Astrocyte (in vitro differentiated cells and primary cell): ENCODE results near the gene MRPL57. TPM values are rescaled to one million over a fixed set of nuclear protein-coding genes. Genes with fewer than 3 reads are reported as not detected.
A peak's percentile ranks its signal among the peaks of the same experiment; 100 is the strongest.

Experiments
- DNase-seq: peaks from one replicate; pipeline ENCODE4 v3.0.0-alpha.2; 2010; ENCODE audit warnings: low read depth
- FAIRE-seq: peaks from 2 replicates; lab custom pipeline; 2011; peaks lifted over from hg19 to GRCh38; lab: Jason Lieb, UNC
- H2AFZ ChIP-seq: 2 replicates; pipeline ENCODE4 v1.6.0; 2012; ENCODE audit warnings: low read depth, low read length, inconsistent platforms
- H3K27ac ChIP-seq: 2 replicates; pipeline ENCODE4 v1.5.1; 2011; ENCODE audit warnings: low read depth, low read length, inconsistent platforms
- H3K27me3 ChIP-seq: 2 replicates; pipeline ENCODE4 v1.6.0; 2011; ENCODE audit warnings: low read length, inconsistent platforms; ENCODE audit not compliant: insufficient read depth
- H3K36me3 ChIP-seq: 2 replicates; pipeline ENCODE4 v1.5.1; 2011; ENCODE audit warnings: low read length, inconsistent platforms; ENCODE audit not compliant: insufficient read depth
- H3K4me1 ChIP-seq: 2 replicates; pipeline ENCODE4 v1.5.1; 2011; ENCODE audit warnings: low read length, inconsistent platforms; ENCODE audit not compliant: insufficient read depth
- H3K4me2 ChIP-seq: 2 replicates; pipeline ENCODE4 v1.6.0; 2012; ENCODE audit warnings: low read length, inconsistent platforms
- H3K4me3 ChIP-seq: 2 replicates; pipeline ENCODE4 v1.5.1; 2011; ENCODE audit warnings: low read depth, mild to moderate bottlenecking, low read length, inconsistent platforms; ENCODE audit not compliant: insufficient read depth
- H3K79me2 ChIP-seq: 2 replicates; pipeline ENCODE4 v1.6.0; 2012; ENCODE audit warnings: mild to moderate bottlenecking, low read length, inconsistent platforms; ENCODE audit not compliant: insufficient read depth
- H3K9ac ChIP-seq: 2 replicates; pipeline ENCODE4 v1.6.0; 2012; ENCODE audit warnings: mild to moderate bottlenecking, low read length, inconsistent platforms
- H3K9me3 ChIP-seq: 2 replicates; pipeline ENCODE4 v1.5.1; 2012; ENCODE audit warnings: low read depth, mild to moderate bottlenecking, low read length, inconsistent platforms; ENCODE audit not compliant: insufficient read depth
- H4K20me1 ChIP-seq: 2 replicates; pipeline ENCODE4 v1.6.0; 2012; ENCODE audit warnings: low read length, inconsistent platforms; ENCODE audit not compliant: insufficient read depth
- H3K27ac Mint-ChIP-seq: one replicate; pipeline ENCODE4 v1.8.0; 2021; ENCODE audit warnings: mild to moderate bottlenecking, mixed read lengths; ENCODE audit not compliant: unreplicated experiment
- H3K27me3 Mint-ChIP-seq: one replicate; pipeline ENCODE4 v1.8.0; 2021; ENCODE audit warnings: low read depth, mixed read lengths; ENCODE audit not compliant: unreplicated experiment
- H3K36me3 Mint-ChIP-seq: one replicate; pipeline ENCODE4 v1.8.0; 2021; ENCODE audit warnings: low read depth, mixed read lengths; ENCODE audit not compliant: unreplicated experiment
- H3K4me1 Mint-ChIP-seq: one replicate; pipeline ENCODE4 v1.8.0; 2021; ENCODE audit warnings: low read depth, mixed read lengths; ENCODE audit not compliant: unreplicated experiment
- H3K4me3 Mint-ChIP-seq: one replicate; pipeline ENCODE4 v1.8.0; 2021; ENCODE audit warnings: mild to moderate bottlenecking, moderate library complexity, mixed read lengths; ENCODE audit not compliant: unreplicated experiment
- H3K9me3 Mint-ChIP-seq: one replicate; pipeline ENCODE4 v1.8.0; 2021; ENCODE audit warnings: mild to moderate bottlenecking, mixed read lengths; ENCODE audit not compliant: unreplicated experiment
- EZH2 ChIP-seq: IDR thresholded peaks from 2 replicates; pipeline ENCODE4 v1.6.1; 2012; ENCODE audit warnings: mild to moderate bottlenecking, low read length, inconsistent platforms; ENCODE audit not compliant: insufficient read depth
- total RNA-seq: library from RNA; stranded (reverse); gene quantifications from 2 replicates; pipeline ENCODE4 v1.2.1, GENCODE V29; 2021
- TF ChIP-seq, protein P1 (sequence below): IDR thresholded peaks from 2 replicates; pipeline ENCODE4 v1.5.1; 2011; ENCODE audit warnings: low read depth, mild to moderate bottlenecking, inconsistent platforms, low read length, moderate library complexity; ENCODE audit not compliant: insufficient read depth

The MRPL57 gene
- total RNA-seq, 1 donor from 2014 or later: 14.2 TPM

DNA sequence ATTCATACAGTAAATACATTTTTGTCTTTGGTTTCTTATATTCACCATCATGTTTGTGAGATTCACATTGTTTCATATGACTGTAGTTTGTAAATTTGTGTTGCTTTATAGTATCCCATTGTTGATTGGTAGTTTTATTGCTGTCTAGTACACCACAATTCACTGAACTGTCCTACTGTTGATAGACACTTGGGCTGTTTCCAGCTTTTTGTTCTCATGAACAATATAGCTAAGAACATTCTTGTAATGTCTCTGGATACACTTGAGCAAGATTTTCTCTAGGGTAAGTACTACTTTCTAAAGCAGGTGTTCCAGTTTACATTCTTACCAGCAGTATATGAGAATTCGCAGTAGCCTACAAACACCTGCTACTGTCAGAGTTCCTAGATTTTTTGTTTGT, 37.9 kb upstream of the MRPL57 start:
- Histone ChIP-seq H3K4me2 (no peak overlapping the region), H3K4me3 (no peak overlapping the region), H3K9me3 (no peaks in the 10 kb centered on the region), H3K4me1 (peaks cover 8% of the 10 kb centered on the region), H3K27ac (no peak overlapping the region), H3K9ac (no peak overlapping the region), H3K36me3 (peaks cover 12% of the 10 kb centered on the region), H3K27me3 (no peaks in the 10 kb centered on the region), H2AFZ (peak overlapping the region; percentile 4), H3K79me2 (peaks cover 32% of the 10 kb centered on the region), H4K20me1 (peaks cover 20% of the 10 kb centered on the region)
- Mint-ChIP-seq H3K36me3 (peaks cover 6% of the 10 kb centered on the region), H3K4me1 (peaks cover 12% of the 10 kb centered on the region), H3K9me3 (no peaks in the 10 kb centered on the region), H3K27ac (peak overlapping the region; percentile 47), H3K27me3 (no peaks in the 10 kb centered on the region), H3K4me3 (peak overlapping the region; percentile 62)
- FAIRE-seq (no peak), DNase-seq (no peak)
- TF ChIP-seq, protein P1, sequence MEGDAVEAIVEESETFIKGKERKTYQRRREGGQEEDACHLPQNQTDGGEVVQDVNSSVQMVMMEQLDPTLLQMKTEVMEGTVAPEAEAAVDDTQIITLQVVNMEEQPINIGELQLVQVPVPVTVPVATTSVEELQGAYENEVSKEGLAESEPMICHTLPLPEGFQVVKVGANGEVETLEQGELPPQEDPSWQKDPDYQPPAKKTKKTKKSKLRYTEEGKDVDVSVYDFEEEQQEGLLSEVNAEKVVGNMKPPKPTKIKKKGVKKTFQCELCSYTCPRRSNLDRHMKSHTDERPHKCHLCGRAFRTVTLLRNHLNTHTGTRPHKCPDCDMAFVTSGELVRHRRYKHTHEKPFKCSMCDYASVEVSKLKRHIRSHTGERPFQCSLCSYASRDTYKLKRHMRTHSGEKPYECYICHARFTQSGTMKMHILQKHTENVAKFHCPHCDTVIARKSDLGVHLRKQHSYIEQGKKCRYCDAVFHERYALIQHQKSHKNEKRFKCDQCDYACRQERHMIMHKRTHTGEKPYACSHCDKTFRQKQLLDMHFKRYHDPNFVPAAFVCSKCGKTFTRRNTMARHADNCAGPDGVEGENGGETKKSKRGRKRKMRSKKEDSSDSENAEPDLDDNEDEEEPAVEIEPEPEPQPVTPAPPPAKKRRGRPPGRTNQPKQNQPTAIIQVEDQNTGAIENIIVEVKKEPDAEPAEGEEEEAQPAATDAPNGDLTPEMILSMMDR: no peak
- TF ChIP-seq EZH2: no peak

DNA sequence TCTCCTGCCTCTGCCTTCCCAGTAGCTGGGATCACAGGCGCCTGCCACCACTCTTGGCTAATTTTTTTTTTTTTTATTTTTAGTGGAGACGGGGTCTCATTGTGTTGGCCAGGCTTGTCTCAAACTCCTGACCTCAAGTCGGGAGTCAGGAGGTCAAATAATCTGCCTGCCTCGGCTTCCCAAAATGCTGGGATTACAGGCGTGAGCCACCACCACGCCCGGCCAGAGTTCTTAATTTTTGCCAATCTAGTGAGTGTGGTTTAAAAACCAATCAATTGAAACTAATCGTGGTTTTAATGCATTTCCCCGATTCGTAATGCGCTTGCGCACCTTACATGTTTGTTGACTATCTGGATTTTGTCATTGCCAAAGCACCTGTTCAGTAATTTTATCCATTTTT, 37.1 kb upstream of the MRPL57 start:
- peak overlapping the region; percentile 90 for H3K27ac ChIP-seq
- H3K79me2 ChIP-seq: peaks cover 39% of the 10 kb centered on the region
- peak overlapping the region; percentile 98 for H3K9ac ChIP-seq
- Mint-ChIP-seq H3K27ac (peak overlapping the region; percentile 99), H3K36me3 (peaks cover 6% of the 10 kb centered on the region), H3K4me1 (peaks cover 12% of the 10 kb centered on the region), H3K27me3 (no peaks in the 10 kb centered on the region), H3K9me3 (no peaks in the 10 kb centered on the region), H3K4me3 (peak overlapping the region; percentile 100)
- H4K20me1 ChIP-seq: peaks cover 26% of the 10 kb centered on the region
- FAIRE-seq (no peak), DNase-seq (no peak)
- no peaks in the 10 kb centered on the region for H3K27me3 ChIP-seq
- H3K4me1 ChIP-seq: peaks cover 8% of the 10 kb centered on the region
- H3K4me3 ChIP-seq: peak overlapping the region; percentile 96
- H3K4me2 ChIP-seq: peak overlapping the region; percentile 96
- peaks cover 13% of the 10 kb centered on the region for H3K36me3 ChIP-seq
- H2AFZ ChIP-seq: no peak overlapping the region
- TF ChIP-seq EZH2: no peak
- TF ChIP-seq, protein P1: no peak
- H3K9me3 ChIP-seq: no peaks in the 10 kb centered on the region

- Histone ChIP-seq H3K27ac (no peak overlapping the region), H3K4me1 (peaks cover 8% of the 10 kb centered on the region), H3K4me2 (peak overlapping the region; percentile 32), H3K79me2 (peaks cover 54% of the 10 kb centered on the region), H3K27me3 (no peaks in the 10 kb centered on the region), H3K9ac (no peak overlapping the region), H3K4me3 (no peak overlapping the region), H2AFZ (no peak overlapping the region), H4K20me1 (peaks cover 43% of the 10 kb centered on the region), H3K36me3 (peaks cover 19% of the 10 kb centered on the region), H3K9me3 (no peaks in the 10 kb centered on the region)
- H3K36me3 Mint-ChIP-seq: peaks cover 6% of the 10 kb centered on the region
- TF ChIP-seq, protein P1: no peak
- no peak for TF ChIP-seq EZH2
- no peaks in the 10 kb centered on the region for H3K9me3 Mint-ChIP-seq
- H3K4me1 Mint-ChIP-seq: peaks cover 12% of the 10 kb centered on the region
- H3K4me3 Mint-ChIP-seq: peak overlapping the region; percentile 79
- no peak overlapping the region for H3K27ac Mint-ChIP-seq
- FAIRE-seq (no peak), DNase-seq (no peak)
- no peaks in the 10 kb centered on the region for H3K27me3 Mint-ChIP-seq
Measured at GRCh38 chr13:21142766-21143165, 33.7 kb upstream of the MRPL57 start.
